H1 (cell line): ENCODE results near the gene TNRC6A. TPM values are rescaled to one million over a fixed set of nuclear protein-coding genes. Genes with fewer than 3 reads are reported as not detected.

Experiments
- BRCA1 ChIP-seq: IDR thresholded peaks from 2 replicates; pipeline ENCODE4 v1.6.1; 2012; ENCODE audit warnings: low read depth, low read length, improper control_type of control experiment
- CHD7 ChIP-seq: fragments of 300-600 bp; sonication (generic); IDR thresholded peaks from 2 replicates; pipeline ENCODE4 v1.7.1; 2012; ENCODE audit warnings: low read length, moderate library complexity, mild to moderate bottlenecking, inconsistent platforms; ENCODE audit not compliant: insufficient replicate concordance
- CTBP2 ChIP-seq: IDR thresholded peaks from 2 replicates; pipeline ENCODE4 v1.7.0; 2011; ENCODE audit warnings: borderline replicate concordance, mild to moderate bottlenecking, moderate library complexity, mixed read lengths, low read length; ENCODE audit not compliant: insufficient read depth, insufficient read length
- HDAC2 ChIP-seq, 2 experiments: fragments of 300-600 bp in 1 of 2; sonication (generic) in 1 of 2; IDR thresholded peaks; 2 replicates each; pipeline ENCODE4 v1.6.1; 2011 to 2012; ENCODE audit warnings: low read depth in 2 of 2, low read length in 2 of 2, mild to moderate bottlenecking in 2 of 2, moderate library complexity in 2 of 2, borderline replicate concordance in 1 of 2, inconsistent platforms in 1 of 2
- KDM1A ChIP-seq: fragments of 200-600, 300-600 bp; sonication (generic); IDR thresholded peaks from 2 replicates; pipeline ENCODE4 v1.7.1; 2016; ENCODE audit warnings: mild to moderate bottlenecking, low read length, borderline replicate concordance
- PHF8 ChIP-seq: fragments of 200-600 bp; sonication (generic); conservative IDR thresholded peaks from 2 replicates; pipeline ENCODE4 v1.7.1; 2012; ENCODE audit warnings: low read depth, mild to moderate bottlenecking, inconsistent platforms, low read length, moderate library complexity
- SIN3A ChIP-seq, 2 experiments: IDR thresholded peaks in 1 of 2; conservative IDR thresholded peaks in 1 of 2; 2 replicates each; pipeline ENCODE4 v1.6.1; 2011 to 2012; ENCODE audit warnings: low read length in 2 of 2, improper control_type of control experiment in 1 of 2, low read depth in 1 of 2, mild to moderate bottlenecking in 1 of 2
- polyA plus RNA-seq, 7 experiments: library from polyadenylated mRNA; depleted of rRNA in 3 of 7; stranded (reverse) in 5 of 7; unstranded in 2 of 7; fragments of >200 nt in 5 of 7; fragments of 200-250 nt in 2 of 7; gene quantifications; 1 replicate in 5 of 7; 2 replicates in 1 of 7; 4 replicates in 1 of 7; pipeline versions ENCODE4 v1.2.1 to v1.2.3, GENCODE V29; 2011 to 2013; ENCODE audit warnings: missing spikeins in 2 of 7, mixed read lengths in 2 of 7
- total RNA-seq: library from RNA; stranded (reverse); fragmentation: NEBNext Ultra II Directional; extraction: Animal tissue kit (Norgen Biotek cat#: 25700); gene quantifications from 2 replicates; pipeline ENCODE4 v1.2.1, GENCODE V29; 2021

TNRC6A gene
- total and polyA plus RNA-seq, 2 of the 8 experiments (the other 6 are each of a cell fraction or from before 2014, with no cell fraction given): 67.6 to 103 TPM

DNA sequence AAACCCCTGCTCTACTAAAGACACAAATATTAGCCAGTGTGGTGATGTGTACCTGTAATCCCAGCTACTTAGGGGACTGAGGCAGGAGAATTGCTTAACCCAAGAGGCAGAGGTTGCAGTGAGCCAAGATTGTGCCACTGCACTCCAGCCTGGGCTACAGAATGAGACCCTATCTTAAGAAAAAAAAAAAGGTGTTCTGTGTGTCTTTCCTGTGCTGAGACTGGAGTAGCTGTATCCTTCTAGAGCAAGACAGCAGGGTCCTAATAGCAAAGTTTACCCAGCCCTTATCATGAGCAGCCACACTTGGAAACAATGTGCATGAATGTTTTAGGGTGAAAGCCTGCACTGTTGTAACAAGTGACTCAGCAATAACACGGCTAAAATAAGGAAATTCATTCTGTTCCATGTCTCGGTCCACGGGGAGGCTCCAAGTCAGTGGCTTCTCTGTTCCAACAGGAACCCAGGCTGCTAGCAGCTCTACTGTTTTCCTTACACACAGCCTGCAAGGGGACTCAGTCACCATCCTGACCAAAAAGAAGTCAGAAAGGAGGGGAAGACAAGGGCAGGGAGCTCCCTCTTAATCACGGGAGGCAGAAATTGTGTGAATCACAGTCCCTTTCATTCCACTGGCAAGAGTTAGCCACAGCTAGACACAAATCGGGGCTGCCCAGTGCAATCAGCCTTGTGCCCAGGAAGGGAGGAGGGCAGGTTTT, 109.3 kb downstream of the TNRC6A start (continued):
- no peak for TF ChIP-seq CHD7
- no peak for TF ChIP-seq HDAC2 (IDR thresholded peaks at IDR 0.05; ENCODE audit: borderline replicate concordance in 1 of 2, low read depth in 2 of 2, low read length in 2 of 2)
- no peak for TF ChIP-seq KDM1A
- TF ChIP-seq BRCA1: no peak
- TF ChIP-seq PHF8: no peak
- TF ChIP-seq CTBP2: no peak
- no peak for TF ChIP-seq SIN3A (conservative IDR thresholded peaks at IDR 0.05 in 1 of 2, IDR thresholded peaks at IDR 0.05 in 1 of 2; ENCODE audit: low read depth in 1 of 2, low read length in 2 of 2)
